Common myeloid progenitor, CD34-positive (primary cell): ENCODE results near the gene STRBP.
"Not testable (repeated sequence)": the region's sequence is repeated elsewhere in the genome, so short reads cannot be mapped to it uniquely, and the experiment has no call there.

Experiments used
- CTCF ChIA-PET: fragments of 350-600 bp; sonication (Branson Sonifier 250); formaldehyde crosslinking; loops from one replicate; lab custom pipeline; 2021; ENCODE audit warnings: antibody characterized with exemption; lab: Charles Lee
- POLR2A ChIA-PET: fragments of 350-600 bp; sonication (Branson Sonifier 250); formaldehyde crosslinking; loops from one replicate; lab custom pipeline; 2021; ENCODE audit warnings: antibody characterized with exemption; lab: Charles Lee
- DNase-seq, 3 donors: peaks; one replicate each; pipeline versions ENCODE4 v3.0.0 to v3.0.0-alpha.2; 2013
- H3K27ac ChIP-seq, 2 experiments: 1 replicate in 1 of 2; 2 replicates in 1 of 2; pipeline ENCODE4 v1.7.0; 2013; ENCODE audit warnings: inconsistent platforms in 2 of 2, low read length in 2 of 2, mild to moderate bottlenecking in 2 of 2, low read depth in 1 of 2, moderate library complexity in 1 of 2; ENCODE audit not compliant: severe bottlenecking in 2 of 2, insufficient read depth in 1 of 2, poor library complexity in 1 of 2
- H3K27me3 ChIP-seq, 5 experiments: replicated peaks in 2 of 5; 1 replicate in 3 of 5; 2 replicates in 2 of 5; pipeline versions ENCODE4 v1.6.1 to v1.7.0; 2013; ENCODE audit warnings: low read length in 4 of 5, mild to moderate bottlenecking in 2 of 5, moderate library complexity in 2 of 5, inconsistent platforms in 1 of 5; ENCODE audit not compliant: insufficient read depth in 5 of 5, control insufficient read depth in 4 of 5
- H3K36me3 ChIP-seq, 4 experiments: 1 replicate in 2 of 4; 2 replicates in 2 of 4; pipeline versions ENCODE4 v1.6.1 to v1.7.0; 2013; ENCODE audit warnings: low read length in 3 of 4, control low read depth in 1 of 4, mild to moderate bottlenecking in 1 of 4; ENCODE audit not compliant: control insufficient read depth in 4 of 4, insufficient read depth in 4 of 4
- H3K4me1 ChIP-seq, 4 experiments: 1 replicate in 3 of 4; 2 replicates in 1 of 4; pipeline versions ENCODE4 v1.6.1 to v1.7.1; 2013; ENCODE audit warnings: low read length in 3 of 4, mild to moderate bottlenecking in 3 of 4, control low read depth in 1 of 4, inconsistent platforms in 1 of 4, moderate library complexity in 1 of 4; ENCODE audit not compliant: control insufficient read depth in 4 of 4, insufficient read depth in 4 of 4; ENCODE audit errors: control extremely low read depth in 1 of 4
- H3K4me3 ChIP-seq, 7 experiments: 1 replicate in 4 of 7; 2 replicates in 3 of 7; pipeline versions ENCODE4 v1.5.1 to v1.7.0; 2013; ENCODE audit warnings: mild to moderate bottlenecking in 7 of 7, low read length in 6 of 7, moderate library complexity in 6 of 7, inconsistent platforms in 2 of 7, low read depth in 2 of 7, control low read depth in 1 of 7; ENCODE audit not compliant: insufficient read depth in 4 of 7, control insufficient read depth in 1 of 7; ENCODE audit errors: extremely low read depth in 1 of 7
- H3K9me3 ChIP-seq, 5 experiments: 1 replicate in 4 of 5; 2 replicates in 1 of 5; pipeline versions ENCODE4 v1.6.1 to v1.7.1; 2013; ENCODE audit warnings: low read length in 4 of 5, mild to moderate bottlenecking in 2 of 5, inconsistent platforms in 1 of 5, low read depth in 1 of 5, moderate library complexity in 1 of 5; ENCODE audit not compliant: control insufficient read depth in 4 of 5, insufficient read depth in 2 of 5; ENCODE audit errors: control extremely low read depth in 1 of 5
- WGBS: methylation state at CpG from one replicate; pipeline ENCODE4 v1.1.5; 2013; ENCODE audit not compliant: insufficient coverage; 5-methylcytosine and 5-hydroxymethylcytosine counted together

The STRBP gene

GRCh38 chr9:123310551-123311249, 42.3 kb upstream of the STRBP start:
- DNase-seq, result no peak
- Histone ChIP-seq H3K4me1 (peaks cover 0 to 13% (median 4%) of the 10 kb centered on the region in 4 experiments), H3K36me3 (no peaks in the 10 kb centered on the region), H3K27ac (no peak overlapping the region), H3K9me3 (no peaks in the 10 kb centered on the region), H3K4me3 (no peak overlapping the region), H3K27me3 (no peaks in the 10 kb centered on the region)
- ChIA-PET CTCF (interaction anchor here (0.8 kb wide), 1 partner anchor 8 kb away, joined by 4 read pairs; no protein-coding TSS in a partner anchor), POLR2A (interaction anchor here (0.7 kb wide), 1 partner anchor 10 kb away, joined by 3 read pairs; no protein-coding TSS in a partner anchor)
- WGBS, result 100% methylated on average over 2 of the region's 4 CpGs

GRCh38 chr9:123309611-123310010, 41.2 kb upstream of the STRBP start:
- Histone ChIP-seq H3K27me3 (no peaks in the 10 kb centered on the region), H3K4me3 (no peak overlapping the region), H3K4me1 (peaks cover 0 to 16% (median 4%) of the 10 kb centered on the region in 4 experiments), H3K27ac (no peak overlapping the region), H3K9me3 (no peaks in the 10 kb centered on the region), H3K36me3 (no peaks in the 10 kb centered on the region)
- no peak for DNase-seq
- CTCF ChIA-PET, result no interaction called here
- POLR2A ChIA-PET, result no interaction called here
- 60% methylated on average over 1 of the region's 1 CpG for WGBS

GRCh38 chr9:123305879-123306278, 37.5 kb upstream of the STRBP start:
- whole genome bisulfite sequencing, result 56% methylated on average over 2 of the region's 4 CpGs
- no peak for DNase-seq
- Histone ChIP-seq H3K27ac (no peak overlapping the region), H3K9me3 (no peaks in the 10 kb centered on the region), H3K4me3 (no peak overlapping the region), H3K4me1 (peaks cover 0 to 15% (median 2%) of the 10 kb centered on the region in 4 experiments), H3K36me3 (no peaks in the 10 kb centered on the region), H3K27me3 (no peaks in the 10 kb centered on the region)
- ChIA-PET POLR2A (no interaction called here), CTCF (interaction anchor here (1.2 to 3.2 kb wide), 4 partner anchors 7 to 33 kb away, joined by 3 to 11 read pairs (median 4); no protein-coding TSS in a partner anchor)

GRCh38 chr9:123304340-123304691, 35.9 kb upstream of the STRBP start:
- H3K4me1 ChIP-seq, result peaks cover 0 to 19% (median 2%) of the 10 kb centered on the region in 4 experiments
- ChIA-PET POLR2A (no interaction called here), CTCF (interaction anchor here (0.7 to 1.7 kb wide), 2 partner anchors 9 to 34 kb away, joined by 3 to 4 read pairs; no protein-coding TSS in a partner anchor)
- no peak for DNase-seq
- H3K4me3 ChIP-seq, result no peak overlapping the region
- 90% methylated on average over 2 of the region's 4 CpGs for WGBS
- H3K27ac ChIP-seq, result no peak overlapping the region
- H3K36me3 ChIP-seq, result no peaks in the 10 kb centered on the region
- no peaks in the 10 kb centered on the region for H3K27me3 ChIP-seq
- no peaks in the 10 kb centered on the region for H3K9me3 ChIP-seq

GRCh38 chr9:123302348-123303214, 34.2 kb upstream of the STRBP start:
- CTCF ChIA-PET, result interaction anchor here (1.1 kb wide), 1 partner anchor 46 kb away, joined by 5 read pairs; no protein-coding TSS in a partner anchor
- Histone ChIP-seq H3K36me3 (no peaks in the 10 kb centered on the region), H3K27ac (peak overlapping the region in 1 of 2 experiments; percentile 35), H3K4me1 (peaks cover 0 to 19% (median 2%) of the 10 kb centered on the region in 4 experiments), H3K4me3 (no peak overlapping the region), H3K27me3 (no peaks in the 10 kb centered on the region), H3K9me3 (no peaks in the 10 kb centered on the region)
- WGBS, result 86% methylated on average over 14 of the region's 17 CpGs
- DNase-seq, result no peak
- POLR2A ChIA-PET, result no interaction called here

- CTCF ChIA-PET, H3K36me3 ChIP-seq, H3K9me3 ChIP-seq, H3K4me3 ChIP-seq, H3K27me3 ChIP-seq, POLR2A ChIA-PET, DNase-seq, H3K27ac ChIP-seq: not testable (repeated sequence)
- 98% methylated on average over 12 of the region's 13 CpGs for WGBS
- peaks cover 0 to 19% (median 2%) of the 10 kb centered on the region in 4 experiments for H3K4me1 ChIP-seq
Observed at GRCh38 chr9:123301936-123302335, 33.5 kb upstream of the STRBP start.
